ENCODE data around the gene SIM1.
"Not testable (repeated sequence)": the region's sequence is repeated elsewhere in the genome, so short reads cannot be mapped to it uniquely, and the experiment has no call there.

Gene SIM1

GRCh38 chr6:100371591-100371990 lies 93.1 kb downstream of the SIM1 start:
- in situ Hi-C loops (cut with MboI; ENCODE audit: low pct_unique_long_range_greater_than_20kb, low sequenced_read_pairs, unreplicated experiment): no loop called here
- TF ChIP-seq CTCF (IDR thresholded peaks at IDR 0.05; ENCODE audit: extremely low read depth, insufficient read depth, missing control alignments): no peak
- no peak for DNase-seq (ENCODE audit: low spot score)

GRCh38 chr6:100370265-100370664 lies 94.5 kb downstream of the SIM1 start:
- TF ChIP-seq CTCF (IDR thresholded peaks at IDR 0.05; ENCODE audit: extremely low read depth, insufficient read depth, missing control alignments): no peak
- in situ Hi-C loops (cut with MboI; ENCODE audit: low pct_unique_long_range_greater_than_20kb, low sequenced_read_pairs, unreplicated experiment): no loop called here
- DNase-seq (ENCODE audit: low spot score): no peak

GRCh38 chr6:100366419-100366818 lies 98.3 kb downstream of the SIM1 start:
- in situ Hi-C loops (cut with MboI; ENCODE audit: low pct_unique_long_range_greater_than_20kb, low sequenced_read_pairs, unreplicated experiment): no loop called here
- DNase-seq (ENCODE audit: low spot score): no peak
- TF ChIP-seq CTCF (IDR thresholded peaks at IDR 0.05; ENCODE audit: extremely low read depth, insufficient read depth, missing control alignments): no peak

- in situ Hi-C loops (cut with MboI; ENCODE audit: low pct_unique_long_range_greater_than_20kb, low sequenced_read_pairs, unreplicated experiment): no loop called here
Measured at GRCh38 chr6:100363651-100364050, 101.1 kb downstream of the SIM1 start.

GRCh38 chr6:100354736-100355641 lies 109.7 kb downstream of the SIM1 start:
- in situ Hi-C loops (cut with MboI; ENCODE audit: low pct_unique_long_range_greater_than_20kb, low sequenced_read_pairs, unreplicated experiment); DNase-seq (ENCODE audit: low spot score): not testable (repeated sequence)

More at GRCh38 chr6:100363651-100364050, 101.1 kb downstream of the SIM1 start:
- DNase-seq (ENCODE audit: low spot score): no peak
- no peak for TF ChIP-seq CTCF (IDR thresholded peaks at IDR 0.05; ENCODE audit: extremely low read depth, insufficient read depth, missing control alignments)

- TF ChIP-seq CTCF (IDR thresholded peaks at IDR 0.05; ENCODE audit: extremely low read depth, insufficient read depth, missing control alignments): no peak
- DNase-seq (ENCODE audit: low spot score): no peak
- in situ Hi-C loops (cut with MboI; ENCODE audit: low pct_unique_long_range_greater_than_20kb, low sequenced_read_pairs, unreplicated experiment): no loop called here
Measured at GRCh38 chr6:100353276-100354015, 111.3 kb downstream of the SIM1 start.

- no peak for TF ChIP-seq CTCF (IDR thresholded peaks at IDR 0.05; ENCODE audit: extremely low read depth, insufficient read depth, missing control alignments)
- no peak for DNase-seq (ENCODE audit: low spot score)
- in situ Hi-C loops (cut with MboI; ENCODE audit: low pct_unique_long_range_greater_than_20kb, low sequenced_read_pairs, unreplicated experiment): no loop called here
Measured at GRCh38 chr6:100350139-100350538, 114.6 kb downstream of the SIM1 start.

All from GM13977 (cell line).